ENCODE results near the gene PPP1R37.

The PPP1R37 gene

GRCh38 chr19:45122832-45123231 is 29.9 kb downstream of the PPP1R37 start:
- DNase-seq (ENCODE audit: low read depth) = no peak
- no peak overlapping the region for H3K4me3 ChIP-seq (ENCODE audit: low read depth, low read length)
- TF ChIP-seq CTCF (IDR thresholded peaks at IDR 0.05; ENCODE audit: low read depth, low read length, missing control alignments) = no peak

GRCh38 chr19:45123440-45123850 is 30.5 kb downstream of the PPP1R37 start:
- TF ChIP-seq CTCF (IDR thresholded peaks at IDR 0.05; ENCODE audit: low read depth, low read length, missing control alignments) = no peak

GRCh38 chr19:45124021-45124420 is 31.0 kb downstream of the PPP1R37 start:
- no peak for TF ChIP-seq CTCF (IDR thresholded peaks at IDR 0.05; ENCODE audit: low read depth, low read length, missing control alignments)
- H3K4me3 ChIP-seq (ENCODE audit: low read depth, low read length) = no peak overlapping the region
- DNase-seq (ENCODE audit: low read depth) = no peak

More at GRCh38 chr19:45123440-45123850, 30.5 kb downstream of the PPP1R37 start:
- DNase-seq (ENCODE audit: low read depth) = no peak
- H3K4me3 ChIP-seq (ENCODE audit: low read depth, low read length) = no peak overlapping the region

GRCh38 chr19:45125360-45125759 is 32.4 kb downstream of the PPP1R37 start:
- no peak for DNase-seq (ENCODE audit: low read depth)
- TF ChIP-seq CTCF (IDR thresholded peaks at IDR 0.05; ENCODE audit: low read depth, low read length, missing control alignments) = no peak
- H3K4me3 ChIP-seq (ENCODE audit: low read depth, low read length) = no peak overlapping the region

GRCh38 chr19:45125975-45126493 is 33.1 kb downstream of the PPP1R37 start:
- no peak for DNase-seq (ENCODE audit: low read depth)
- TF ChIP-seq CTCF (IDR thresholded peaks at IDR 0.05; ENCODE audit: low read depth, low read length, missing control alignments) = peak; percentile 90
- no peak overlapping the region for H3K4me3 ChIP-seq (ENCODE audit: low read depth, low read length)

- no peak for DNase-seq (ENCODE audit: low read depth)
- TF ChIP-seq CTCF (IDR thresholded peaks at IDR 0.05; ENCODE audit: low read depth, low read length, missing control alignments) = no peak
- H3K4me3 ChIP-seq (ENCODE audit: low read depth, low read length) = no peak overlapping the region
Observed at GRCh38 chr19:45126654-45127053, 33.7 kb downstream of the PPP1R37 start.

- no peak for TF ChIP-seq CTCF (IDR thresholded peaks at IDR 0.05; ENCODE audit: low read depth, low read length, missing control alignments)
Observed at GRCh38 chr19:45128146-45128545, 35.2 kb downstream of the PPP1R37 start.

More at GRCh38 chr19:45128146-45128545, 35.2 kb downstream of the PPP1R37 start:
- DNase-seq (ENCODE audit: low read depth) = no peak
- H3K4me3 ChIP-seq (ENCODE audit: low read depth, low read length) = no peak overlapping the region
